ENCODE data around the gene ERLIN1.

DNA sequence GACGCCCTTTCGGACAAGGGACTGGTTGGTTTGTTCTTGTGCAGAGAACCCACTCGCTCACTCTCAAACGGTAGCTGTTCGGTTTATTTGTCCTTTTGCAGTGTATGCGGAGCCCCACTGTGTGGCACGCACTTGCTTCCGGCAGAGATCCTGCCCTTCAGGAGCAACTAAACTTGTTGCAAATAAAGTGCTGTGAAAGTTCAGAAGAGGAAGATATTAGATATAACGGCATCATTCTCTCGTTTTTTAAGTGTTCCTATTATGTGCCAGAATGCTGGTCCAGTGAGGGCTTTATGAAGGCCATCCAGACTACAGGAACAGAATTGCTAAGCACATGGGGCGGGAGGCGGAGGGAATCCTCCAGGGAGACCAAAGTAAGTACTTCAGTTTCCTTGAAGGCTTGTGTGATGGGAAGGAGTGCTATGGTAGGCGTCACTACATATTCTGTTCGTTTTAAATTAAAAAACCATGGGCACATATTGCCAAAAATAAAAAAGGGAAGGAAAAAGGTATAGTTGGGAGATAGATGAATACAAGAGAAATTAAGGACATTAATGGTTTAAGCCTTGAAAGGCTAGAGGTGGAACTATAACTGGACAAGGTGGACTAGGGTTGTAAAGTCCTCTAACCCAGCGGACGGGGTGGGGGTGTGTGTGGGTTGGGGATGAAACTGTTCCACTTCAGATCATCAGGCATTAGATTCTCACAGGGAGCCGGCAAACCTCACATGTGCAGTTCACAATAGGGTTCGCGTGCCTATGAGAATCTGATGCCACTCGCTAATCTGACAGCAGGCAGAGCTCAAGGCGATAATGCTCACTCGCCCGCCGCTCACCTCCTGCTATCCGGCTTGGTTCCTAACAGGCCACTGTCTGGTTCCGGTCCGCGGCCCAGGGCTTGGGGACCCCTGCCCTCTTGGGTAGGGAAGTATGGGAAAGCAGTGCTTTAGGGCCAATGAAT is 704 bp upstream of the ERLIN1 start:
- TF ChIP-seq CTCF (IDR thresholded peaks at IDR 0.05) (no peak), POLR2A (IDR thresholded peaks at IDR 0.05) (no peak)
